ENCODE results near the gene DSCAML1. TPM values are rescaled to one million over a fixed set of nuclear protein-coding genes. Genes with fewer than 3 reads are reported as not detected.

The DSCAML1 gene
- total RNA-seq, 1 donor from 2014 or later: 0.16 TPM

DNA sequence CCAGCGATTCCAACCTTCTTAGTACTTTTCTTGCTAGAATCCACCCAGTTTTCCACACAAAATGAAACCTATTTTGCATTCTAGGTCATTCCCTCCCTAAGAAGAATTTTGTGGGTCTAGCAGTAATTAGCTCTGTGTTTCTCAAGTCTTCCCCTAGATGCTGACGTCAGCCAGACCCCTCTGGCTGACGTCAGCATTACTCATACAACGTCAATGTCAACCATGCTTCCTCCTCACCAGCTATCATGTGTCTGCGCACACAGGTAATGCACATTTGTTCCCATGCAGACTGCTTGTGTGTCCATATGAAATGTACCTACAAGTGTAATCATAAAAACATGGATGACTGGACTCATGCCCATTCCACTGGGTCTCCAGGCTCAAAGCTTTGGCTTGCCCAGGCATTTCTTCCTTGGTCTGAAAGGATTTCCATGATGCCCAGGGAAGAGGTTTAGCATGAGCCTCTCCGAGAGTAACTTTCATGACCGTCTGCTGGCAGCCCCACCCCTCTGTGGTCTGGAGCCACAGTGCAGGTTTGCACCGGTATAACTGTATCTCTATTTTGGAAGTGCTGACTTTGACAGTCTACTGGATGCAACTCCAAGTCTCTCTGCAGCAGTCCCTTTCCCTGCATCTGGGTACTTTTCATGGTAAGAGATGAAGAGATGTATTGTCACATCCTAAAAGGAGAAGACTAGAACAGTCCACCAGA, 58.6 kb downstream of the DSCAML1 start:
- H2AFZ ChIP-seq (ENCODE audit: low read depth, low read length): no peak overlapping the region
- DNase-seq (ENCODE audit: low read depth) (no peak), FAIRE-seq (no peak)
- peaks cover 8% of the 10 kb centered on the region for H3K4me1 Mint-ChIP-seq (ENCODE audit: low read depth, unreplicated experiment)
- no peak for TF ChIP-seq EZH2 (IDR thresholded peaks at IDR 0.05; ENCODE audit: insufficient read depth, low read length)
- TF ChIP-seq, protein P1, sequence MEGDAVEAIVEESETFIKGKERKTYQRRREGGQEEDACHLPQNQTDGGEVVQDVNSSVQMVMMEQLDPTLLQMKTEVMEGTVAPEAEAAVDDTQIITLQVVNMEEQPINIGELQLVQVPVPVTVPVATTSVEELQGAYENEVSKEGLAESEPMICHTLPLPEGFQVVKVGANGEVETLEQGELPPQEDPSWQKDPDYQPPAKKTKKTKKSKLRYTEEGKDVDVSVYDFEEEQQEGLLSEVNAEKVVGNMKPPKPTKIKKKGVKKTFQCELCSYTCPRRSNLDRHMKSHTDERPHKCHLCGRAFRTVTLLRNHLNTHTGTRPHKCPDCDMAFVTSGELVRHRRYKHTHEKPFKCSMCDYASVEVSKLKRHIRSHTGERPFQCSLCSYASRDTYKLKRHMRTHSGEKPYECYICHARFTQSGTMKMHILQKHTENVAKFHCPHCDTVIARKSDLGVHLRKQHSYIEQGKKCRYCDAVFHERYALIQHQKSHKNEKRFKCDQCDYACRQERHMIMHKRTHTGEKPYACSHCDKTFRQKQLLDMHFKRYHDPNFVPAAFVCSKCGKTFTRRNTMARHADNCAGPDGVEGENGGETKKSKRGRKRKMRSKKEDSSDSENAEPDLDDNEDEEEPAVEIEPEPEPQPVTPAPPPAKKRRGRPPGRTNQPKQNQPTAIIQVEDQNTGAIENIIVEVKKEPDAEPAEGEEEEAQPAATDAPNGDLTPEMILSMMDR (IDR thresholded peaks at IDR 0.05; ENCODE audit: insufficient read depth, low read depth, low read length): no peak
- H3K27ac Mint-ChIP-seq (ENCODE audit: unreplicated experiment): no peak overlapping the region
- no peaks in the 10 kb centered on the region for H4K20me1 ChIP-seq (ENCODE audit: insufficient read depth, low read length)
- H3K4me3 Mint-ChIP-seq (ENCODE audit: unreplicated experiment): no peak overlapping the region
- H3K4me1 ChIP-seq (ENCODE audit: insufficient read depth, low read length): no peaks in the 10 kb centered on the region
- H3K36me3 Mint-ChIP-seq (ENCODE audit: low read depth, unreplicated experiment): peaks cover 5% of the 10 kb centered on the region
- H3K27ac ChIP-seq (ENCODE audit: low read depth, low read length): no peak overlapping the region
- peaks cover 3% of the 10 kb centered on the region for H3K9me3 Mint-ChIP-seq (ENCODE audit: unreplicated experiment)
- H3K79me2 ChIP-seq (ENCODE audit: insufficient read depth, low read length): no peaks in the 10 kb centered on the region
- H3K4me3 ChIP-seq (ENCODE audit: insufficient read depth, low read depth, low read length): no peak overlapping the region
- no peaks in the 10 kb centered on the region for H3K36me3 ChIP-seq (ENCODE audit: insufficient read depth, low read length)
- peaks cover 3% of the 10 kb centered on the region for H3K27me3 ChIP-seq (ENCODE audit: insufficient read depth, low read length)
- no peaks in the 10 kb centered on the region for H3K9me3 ChIP-seq (ENCODE audit: insufficient read depth, low read depth, low read length)
- peaks cover 60% of the 10 kb centered on the region for H3K27me3 Mint-ChIP-seq (ENCODE audit: low read depth, unreplicated experiment)
- no peak overlapping the region for H3K9ac ChIP-seq (ENCODE audit: low read length)
- H3K4me2 ChIP-seq (ENCODE audit: low read length): no peak overlapping the region

DNA sequence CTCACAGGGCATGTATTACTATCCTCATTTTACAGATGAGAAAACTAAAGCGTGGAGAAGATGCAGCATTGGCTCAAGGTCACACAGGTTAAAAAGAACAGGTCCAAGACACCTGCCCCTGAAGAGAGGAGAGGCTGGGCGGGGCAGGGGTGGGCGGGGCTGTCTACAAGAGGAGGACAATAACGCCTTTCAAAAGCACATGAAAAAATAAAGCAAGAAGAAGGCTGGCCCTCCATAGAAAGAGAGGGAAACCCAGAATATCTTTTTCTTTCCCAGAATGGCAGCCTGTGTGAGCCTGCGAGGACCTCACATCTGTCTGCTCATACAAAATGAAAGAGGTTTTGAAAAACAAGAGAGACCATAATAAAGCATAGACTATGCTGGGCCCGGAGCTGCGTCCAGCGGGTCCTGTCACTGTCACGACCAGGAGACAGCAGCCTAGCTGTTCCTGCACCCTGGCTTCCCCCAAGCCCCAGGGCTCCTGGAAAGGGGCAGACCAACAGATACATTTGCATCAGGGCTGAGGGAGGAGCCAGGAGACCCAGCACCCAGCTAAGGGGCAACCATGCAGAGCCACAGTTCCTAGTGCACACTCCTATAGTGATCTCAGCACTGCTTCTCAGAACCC, 61.6 kb downstream of the DSCAML1 start:
- Mint-ChIP-seq H3K4me1 (ENCODE audit: low read depth, unreplicated experiment) (peaks cover 8% of the 10 kb centered on the region), H3K9me3 (ENCODE audit: unreplicated experiment) (peaks cover 4% of the 10 kb centered on the region), H3K36me3 (ENCODE audit: low read depth, unreplicated experiment) (peaks cover 2% of the 10 kb centered on the region), H3K4me3 (ENCODE audit: unreplicated experiment) (no peak overlapping the region), H3K27me3 (ENCODE audit: low read depth, unreplicated experiment) (peaks cover 48% of the 10 kb centered on the region), H3K27ac (ENCODE audit: unreplicated experiment) (no peak overlapping the region)
- Histone ChIP-seq H3K4me1 (ENCODE audit: insufficient read depth, low read length) (no peaks in the 10 kb centered on the region), H3K9ac (ENCODE audit: low read length) (no peak overlapping the region), H3K27me3 (ENCODE audit: insufficient read depth, low read length) (peaks cover 3% of the 10 kb centered on the region), H3K36me3 (ENCODE audit: insufficient read depth, low read length) (no peaks in the 10 kb centered on the region), H3K4me2 (ENCODE audit: low read length) (no peak overlapping the region), H3K9me3 (ENCODE audit: insufficient read depth, low read depth, low read length) (no peaks in the 10 kb centered on the region), H2AFZ (ENCODE audit: low read depth, low read length) (no peak overlapping the region), H4K20me1 (ENCODE audit: insufficient read depth, low read length) (no peaks in the 10 kb centered on the region), H3K27ac (ENCODE audit: low read depth, low read length) (no peak overlapping the region), H3K4me3 (ENCODE audit: insufficient read depth, low read depth, low read length) (no peak overlapping the region), H3K79me2 (ENCODE audit: insufficient read depth, low read length) (no peaks in the 10 kb centered on the region)
- TF ChIP-seq, protein P1 (IDR thresholded peaks at IDR 0.05; ENCODE audit: insufficient read depth, low read depth, low read length): no peak
- FAIRE-seq: no peak
- no peak for DNase-seq (ENCODE audit: low read depth)

DNA sequence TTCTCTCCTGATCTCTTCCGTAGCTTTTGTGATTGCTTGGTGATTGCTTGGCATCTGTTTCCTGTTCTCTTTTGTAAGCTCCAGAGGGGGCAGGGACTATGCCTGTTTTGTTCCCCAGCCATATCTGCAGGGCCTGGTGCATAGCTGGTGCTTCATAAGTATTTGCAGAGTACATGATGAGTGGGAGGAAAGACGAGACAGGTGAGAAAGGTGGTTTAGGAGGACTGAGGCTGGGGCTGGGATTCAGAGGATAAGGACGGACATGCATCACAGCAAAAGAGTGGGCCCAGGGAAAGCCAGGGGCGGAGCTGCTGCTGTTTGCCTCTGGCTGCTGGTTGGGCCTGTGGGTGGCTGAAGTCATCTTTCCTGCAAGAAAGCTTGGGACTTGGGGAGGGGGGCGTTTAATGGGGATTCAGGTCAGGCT, 62.4 kb downstream of the DSCAML1 start:
- peaks cover 3% of the 10 kb centered on the region for H3K27me3 ChIP-seq (ENCODE audit: insufficient read depth, low read length)
- H3K4me1 Mint-ChIP-seq (ENCODE audit: low read depth, unreplicated experiment): peaks cover 8% of the 10 kb centered on the region
- H3K36me3 Mint-ChIP-seq (ENCODE audit: low read depth, unreplicated experiment): peaks cover 2% of the 10 kb centered on the region
- TF ChIP-seq, protein P1 (IDR thresholded peaks at IDR 0.05; ENCODE audit: insufficient read depth, low read depth, low read length): no peak
- no peak for TF ChIP-seq EZH2 (IDR thresholded peaks at IDR 0.05; ENCODE audit: insufficient read depth, low read length)
- H3K9me3 Mint-ChIP-seq (ENCODE audit: unreplicated experiment): peaks cover 3% of the 10 kb centered on the region
- H2AFZ ChIP-seq (ENCODE audit: low read depth, low read length): no peak overlapping the region
- H3K79me2 ChIP-seq (ENCODE audit: insufficient read depth, low read length): no peaks in the 10 kb centered on the region
- H3K36me3 ChIP-seq (ENCODE audit: insufficient read depth, low read length): no peaks in the 10 kb centered on the region
- H3K4me3 ChIP-seq (ENCODE audit: insufficient read depth, low read depth, low read length): no peak overlapping the region
- H3K4me3 Mint-ChIP-seq (ENCODE audit: unreplicated experiment): no peak overlapping the region
- DNase-seq (ENCODE audit: low read depth) (no peak), FAIRE-seq (no peak)
- H3K4me2 ChIP-seq (ENCODE audit: low read length): no peak overlapping the region
- no peaks in the 10 kb centered on the region for H3K9me3 ChIP-seq (ENCODE audit: insufficient read depth, low read depth, low read length)
- H4K20me1 ChIP-seq (ENCODE audit: insufficient read depth, low read length): no peaks in the 10 kb centered on the region
- H3K4me1 ChIP-seq (ENCODE audit: insufficient read depth, low read length): no peaks in the 10 kb centered on the region
- peaks cover 42% of the 10 kb centered on the region for H3K27me3 Mint-ChIP-seq (ENCODE audit: low read depth, unreplicated experiment)
- H3K9ac ChIP-seq (ENCODE audit: low read length): no peak overlapping the region
- no peak overlapping the region for H3K27ac Mint-ChIP-seq (ENCODE audit: unreplicated experiment)
- no peak overlapping the region for H3K27ac ChIP-seq (ENCODE audit: low read depth, low read length)
